K562 (cell line): ENCODE data around the gene MAB21L2. TPM values are rescaled to one million over a fixed set of nuclear protein-coding genes. Genes with fewer than 3 reads are reported as not detected.

Experiments used
- ATF3 ChIP-seq, 2 experiments: fragments of 450-650 bp in 1 of 2; sonication (generic) in 1 of 2; formaldehyde crosslinking in 1 of 2; IDR thresholded peaks in 1 of 2; conservative IDR thresholded peaks in 1 of 2; 2 replicates each; pipeline versions ENCODE4 v1.6.1 to v1.8.1; 2016 to 2023; ENCODE audit warnings: mild to moderate bottlenecking in 2 of 2, moderate library complexity in 2 of 2, inconsistent platforms in 1 of 2, missing genetic modification reagents in 1 of 2
- ATF4 ChIP-seq: fragments of 450-650 bp; formaldehyde crosslinking; IDR thresholded peaks from 2 replicates; pipeline ENCODE4 v1.4.0; 2022; ENCODE audit warnings: mild to moderate bottlenecking, moderate library complexity
- C11orf30 ChIP-seq: fragments of 450-650 bp; IDR thresholded peaks from 2 replicates; pipeline ENCODE4 v1.6.1; 2016; ENCODE audit warnings: low read depth, mild to moderate bottlenecking
- CEBPG ChIP-seq, 3 experiments: fragments of 200-800 bp in 1 of 3; sonication (Bioruptor generic) in 1 of 3; sonication (generic) in 1 of 3; formaldehyde crosslinking in 1 of 3; IDR thresholded peaks in 2 of 3; conservative IDR thresholded peaks in 1 of 3; 2 replicates each; pipeline versions ENCODE4 v1.6.1 to v1.8.0; 2016 to 2022; ENCODE audit warnings: missing compliant biosample characterization in 2 of 3, missing genetic modification characterization in 2 of 3, mild to moderate bottlenecking in 1 of 3, missing genetic modification reagents in 1 of 3
- CHAMP1 ChIP-seq: fragments of 450-650 bp; IDR thresholded peaks from 2 replicates; pipeline ENCODE4 v1.6.1; 2016; ENCODE audit warnings: mild to moderate bottlenecking
- FOXA3 ChIP-seq, 2 experiments: fragments of 450-650 bp in 1 of 2; sonication (generic) in 1 of 2; formaldehyde crosslinking; IDR thresholded peaks in 1 of 2; conservative IDR thresholded peaks in 1 of 2; 2 replicates each; pipeline versions ENCODE4 v1.4.0 to v1.8.0; 2020 to 2022; ENCODE audit warnings: mild to moderate bottlenecking in 2 of 2, missing genetic modification reagents in 1 of 2
- GATAD2B ChIP-seq: fragments of 450-650 bp; IDR thresholded peaks from 2 replicates; pipeline ENCODE4 v1.6.1; 2017; ENCODE audit warnings: mild to moderate bottlenecking, borderline replicate concordance
- REST ChIP-seq, 2 experiments: fragments of 450-650 bp; formaldehyde crosslinking in 1 of 2; IDR thresholded peaks; 2 replicates each; pipeline versions ENCODE4 v1.4.0 to v1.6.1; 2014 to 2020; ENCODE audit warnings: mild to moderate bottlenecking in 2 of 2, borderline replicate concordance in 1 of 2, low read depth in 1 of 2
- SMARCC2 ChIP-seq: fragments of 450-650 bp; IDR thresholded peaks from 2 replicates; pipeline ENCODE4 v1.6.1; 2017; ENCODE audit warnings: antibody characterized with exemption, moderate library complexity, mild to moderate bottlenecking, low read depth
- SMARCE1 ChIP-seq: fragments of 450-650 bp; IDR thresholded peaks from 2 replicates; pipeline ENCODE4 v1.7.1; 2016; ENCODE audit warnings: mild to moderate bottlenecking
- SRF ChIP-seq, 2 experiments: fragments of 250-450, 450-650 bp in 1 of 2; sonication (Bioruptor Pico) in 1 of 2; sonication (generic) in 1 of 2; formaldehyde crosslinking; IDR thresholded peaks; 2 replicates each; pipeline versions ENCODE4 v1.5.0 to v1.5.1; 2020 to 2022; ENCODE audit warnings: mild to moderate bottlenecking in 1 of 2, missing genetic modification reagents in 1 of 2
- ZKSCAN3 ChIP-seq: fragments of 250-450 bp; sonication (Bioruptor Pico); IDR thresholded peaks from 2 replicates; pipeline ENCODE4 v1.4.0; 2020
- ZNF146 ChIP-seq: IDR thresholded peaks from one replicate; pipeline ENCODE4 v1.6.1; 2018; ENCODE audit warnings: missing compliant biosample characterization; ENCODE audit not compliant: unreplicated experiment
- polyA plus RNA-seq, 8 experiments: library from polyadenylated mRNA; depleted of rRNA in 4 of 8; stranded (reverse) in 5 of 8; unstranded in 3 of 8; fragments of >200 nt; fragmentation: Nextera tagmentation in 2 of 8; fragmentation: Illumina TruSeq in 1 of 8; extraction: Ambion mirVana in 2 of 8; extraction: Trizol in 1 of 8; gene quantifications; 2 replicates each; pipeline versions ENCODE4 v1.2.1 to v1.2.3, GENCODE V29; 2011 to 2014; ENCODE audit warnings: inconsistent platforms in 1 of 8, missing spikeins in 1 of 8
- total RNA-seq, 7 experiments: library from RNA; depleted of rRNA in 6 of 7; stranded (reverse); fragments of >200 nt in 6 of 7; fragmentation: Illumina TruSeq in 2 of 7; extraction: Trizol in 2 of 7; gene quantifications; 2 replicates each; pipeline versions ENCODE4 v1.2.1 to v1.2.3, GENCODE V29; 2011 to 2021; ENCODE audit warnings: low replicate concordance in 1 of 7

MAB21L2 gene
- total and polyA plus RNA-seq, 9 of the 15 experiments (the other 6 are each of a cell fraction or from before 2014, with no cell fraction given) = not detected

GRCh38 chr4:150573534-150573933, 8.4 kb upstream of the MAB21L2 start (continued):
- TF ChIP-seq SRF (CRISPR knock-in tag; IDR thresholded peaks at IDR 0.05) (no peak), ZNF146 (CRISPR knock-in tag) (no peak), SMARCE1 (peak; percentile 21; the same call in 1 of the 2 replicates), REST (IDR thresholded peaks at IDR 0.05; ENCODE audit: borderline replicate concordance) (0 out of 2 replicates have a peak, but pooled peaks have one; percentile 1), REST (CRISPR knock-in tag; IDR thresholded peaks at IDR 0.05; ENCODE audit: low read depth) (no peak), FOXA3 (CRISPR knock-in tag; conservative IDR thresholded peaks at IDR 0.05 in 1 of 2, IDR thresholded peaks at IDR 0.05 in 1 of 2) (0 out of 4 replicates have a peak, but pooled peaks of 1 of the 2 experiments have one; percentile 15), ATF4 (CRISPR knock-in tag) (0 out of 2 replicates have a peak, but pooled peaks have one; percentile 46), SMARCC2 (peak; percentile 45; the same call in 1 of the 2 replicates), ATF3 (IDR thresholded peaks at IDR 0.05) (peak; percentile 75), ATF3 (CRISPR knock-in tag; conservative IDR thresholded peaks at IDR 0.05) (no peak), CHAMP1 (no peak), ZKSCAN3 (CRISPR knock-in tag) (no peak), C11orf30 (peak; percentile 19; the same call in 1 of the 2 replicates), GATAD2B (0 out of 2 replicates have a peak, but pooled peaks have one; percentile 36), CEBPG (CRISPR knock-in tag; IDR thresholded peaks at IDR 0.05) (no peak), CEBPG (tag; conservative IDR thresholded peaks at IDR 0.05 in 1 of 2, IDR thresholded peaks at IDR 0.05 in 1 of 2) (peak in 1 of 2 experiments; percentile 70; a peak in 2 of 4 replicates)
